SK-N-SH treated with all-trans-retinoic acid at 6 μM for 48 hours (cell line): ENCODE results near the gene OR2H1.

Experiments
- ATAC-seq: fragments of 200-7000 bp; cut with Tn5 transposase; 3 replicates; pipeline ENCODE4 v1.9.1; 2020; ENCODE audit warnings: mild to moderate bottlenecking, moderate library complexity
- ARNTL ChIP-seq: fragments of 450-650 bp; formaldehyde crosslinking; IDR thresholded peaks from 2 replicates; pipeline ENCODE4 v1.5.0; 2020; ENCODE audit warnings: low read depth, mild to moderate bottlenecking, moderate library complexity, borderline replicate concordance
- BACH2 ChIP-seq: fragments of 250-450 bp; sonication (Bioruptor Pico); IDR thresholded peaks from 2 replicates; pipeline ENCODE4 v1.9.0; 2021; ENCODE audit warnings: mild to moderate bottlenecking, borderline replicate concordance
- CSRNP3 ChIP-seq: fragments of 250-450 bp; sonication (Bioruptor Pico); IDR thresholded peaks from 2 replicates; pipeline ENCODE4 v1.5.1; 2021; ENCODE audit warnings: mild to moderate bottlenecking, moderate library complexity
- ESRRG ChIP-seq: fragments of 250-450 bp; sonication (Bioruptor Pico); IDR thresholded peaks from 2 replicates; pipeline ENCODE4 v1.6.1; 2021; ENCODE audit warnings: mild to moderate bottlenecking
- GLIS3 ChIP-seq: fragments of 250-450 bp; sonication (Bioruptor Pico); IDR thresholded peaks from 2 replicates; pipeline ENCODE4 v1.5.0; 2020; ENCODE audit warnings: mild to moderate bottlenecking, moderate library complexity
- ISL1 ChIP-seq: fragments of 250-450 bp; sonication (Bioruptor Pico); IDR thresholded peaks from 2 replicates; pipeline ENCODE4 v2.1.2; 2022; ENCODE audit warnings: mild to moderate bottlenecking, moderate library complexity
- OSR1 ChIP-seq: fragments of 250-450 bp; sonication (Bioruptor Pico); IDR thresholded peaks from 2 replicates; pipeline ENCODE4 v1.8.0; 2022; ENCODE audit warnings: moderate library complexity, mild to moderate bottlenecking, inconsistent platforms
- PATZ1 ChIP-seq: fragments of 250-450 bp; sonication (Bioruptor Pico); IDR thresholded peaks from 2 replicates; pipeline ENCODE4 v1.8.0; 2020; ENCODE audit warnings: mild to moderate bottlenecking, moderate library complexity, borderline replicate concordance
- POU6F1 ChIP-seq: fragments of 250-450 bp; sonication (Bioruptor Pico); IDR thresholded peaks from 2 replicates; pipeline ENCODE4 v1.8.0; 2021; ENCODE audit warnings: low read depth, mild to moderate bottlenecking, moderate library complexity, borderline replicate concordance
- TCF4 ChIP-seq: fragments of 250-450 bp; sonication (Bioruptor Pico); IDR thresholded peaks from 2 replicates; pipeline ENCODE4 v1.8.0; 2021; ENCODE audit warnings: mild to moderate bottlenecking, moderate library complexity, borderline replicate concordance
- TOX ChIP-seq: fragments of 250-450 bp; sonication (Bioruptor Pico); IDR thresholded peaks from 2 replicates; pipeline ENCODE4 v1.8.0; 2021; ENCODE audit warnings: mild to moderate bottlenecking, moderate library complexity, borderline replicate concordance
- ZFP3 ChIP-seq: fragments of 250-450 bp; sonication (Bioruptor Pico); IDR thresholded peaks from 2 replicates; pipeline ENCODE4 v1.5.0; 2020; ENCODE audit warnings: mild to moderate bottlenecking, moderate library complexity
- ZNF565 ChIP-seq: fragments of 450-650 bp; formaldehyde crosslinking; conservative IDR thresholded peaks from 2 replicates; pipeline ENCODE4 v1.5.0; 2020; ENCODE audit warnings: low read depth, mild to moderate bottlenecking, moderate library complexity
- TF ChIP-seq, protein P1 (sequence below): fragments of 250-450 bp; sonication (Bioruptor Pico); IDR thresholded peaks from 2 replicates; pipeline ENCODE4 v1.5.1; 2020; ENCODE audit warnings: low read depth, mild to moderate bottlenecking, moderate library complexity
- TF ChIP-seq, protein P2 (sequence below): fragments of 250-450 bp; sonication (Bioruptor Pico); IDR thresholded peaks from 2 replicates; pipeline ENCODE4 v1.5.0; 2020; ENCODE audit warnings: mild to moderate bottlenecking, moderate library complexity

The OR2H1 gene

DNA sequence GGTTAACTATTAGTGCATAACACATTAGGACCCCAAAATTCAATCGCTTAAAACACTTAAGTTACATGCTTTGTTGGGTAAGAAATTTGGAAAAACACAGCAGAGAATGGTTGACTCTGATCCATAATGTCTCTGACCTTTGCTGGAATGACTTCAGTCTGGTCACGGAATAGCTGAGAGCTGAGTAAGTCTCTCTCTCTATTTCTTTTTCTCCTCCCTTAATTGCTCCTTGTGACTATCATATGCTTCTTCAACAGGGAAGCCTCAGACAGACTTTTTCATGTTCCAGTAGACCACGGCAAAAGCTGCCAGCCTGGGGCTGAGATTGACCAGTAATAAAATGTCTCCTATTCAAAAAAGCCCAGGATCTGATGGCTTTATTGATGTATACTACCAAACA, 37.4 kb upstream of the OR2H1 start (continued):
- TF ChIP-seq PATZ1 (CRISPR knock-in tag) (no peak), BACH2 (no peak), OSR1 (CRISPR knock-in tag) (no peak)
- TF ChIP-seq, protein P1, sequence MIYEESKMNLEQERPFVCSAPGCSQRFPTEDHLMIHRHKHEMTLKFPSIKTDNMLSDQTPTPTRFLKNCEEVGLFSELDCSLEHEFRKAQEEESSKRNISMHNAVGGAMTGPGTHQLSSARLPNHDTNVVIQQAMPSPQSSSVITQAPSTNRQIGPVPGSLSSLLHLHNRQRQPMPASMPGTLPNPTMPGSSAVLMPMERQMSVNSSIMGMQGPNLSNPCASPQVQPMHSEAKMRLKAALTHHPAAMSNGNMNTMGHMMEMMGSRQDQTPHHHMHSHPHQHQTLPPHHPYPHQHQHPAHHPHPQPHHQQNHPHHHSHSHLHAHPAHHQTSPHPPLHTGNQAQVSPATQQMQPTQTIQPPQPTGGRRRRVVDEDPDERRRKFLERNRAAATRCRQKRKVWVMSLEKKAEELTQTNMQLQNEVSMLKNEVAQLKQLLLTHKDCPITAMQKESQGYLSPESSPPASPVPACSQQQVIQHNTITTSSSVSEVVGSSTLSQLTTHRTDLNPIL (CRISPR knock-in tag), result no peak
- TF ChIP-seq, all 23 proteins: peak for 0

DNA sequence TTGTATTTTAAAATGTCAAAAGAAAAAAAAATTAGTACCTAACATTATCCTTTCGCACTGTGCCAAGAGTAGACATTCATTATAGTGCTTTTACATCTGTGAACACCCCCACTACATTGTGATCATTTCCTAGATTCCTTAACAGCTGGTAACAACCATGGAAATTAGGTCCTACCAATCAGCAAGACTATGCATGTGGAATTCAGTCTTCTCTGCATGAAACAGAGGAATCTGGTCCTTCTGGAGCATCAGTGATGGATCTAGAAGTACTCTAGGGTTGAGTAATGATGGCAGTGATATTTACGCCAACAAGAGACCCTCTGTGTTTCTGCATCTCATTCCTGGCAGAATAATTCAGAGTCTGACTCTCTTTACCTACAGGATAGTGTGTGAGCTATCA, 32.8 kb upstream of the OR2H1 start:
- ATAC-seq, result no peak

More for the DNA sequence above, 32.8 kb upstream of the OR2H1 start:
- no peak for TF ChIP-seq PATZ1 (CRISPR knock-in tag)
- TF ChIP-seq, protein P1 (CRISPR knock-in tag), result no peak
- no peak for TF ChIP-seq ZNF565 (CRISPR knock-in tag)
- TF ChIP-seq, protein P2, sequence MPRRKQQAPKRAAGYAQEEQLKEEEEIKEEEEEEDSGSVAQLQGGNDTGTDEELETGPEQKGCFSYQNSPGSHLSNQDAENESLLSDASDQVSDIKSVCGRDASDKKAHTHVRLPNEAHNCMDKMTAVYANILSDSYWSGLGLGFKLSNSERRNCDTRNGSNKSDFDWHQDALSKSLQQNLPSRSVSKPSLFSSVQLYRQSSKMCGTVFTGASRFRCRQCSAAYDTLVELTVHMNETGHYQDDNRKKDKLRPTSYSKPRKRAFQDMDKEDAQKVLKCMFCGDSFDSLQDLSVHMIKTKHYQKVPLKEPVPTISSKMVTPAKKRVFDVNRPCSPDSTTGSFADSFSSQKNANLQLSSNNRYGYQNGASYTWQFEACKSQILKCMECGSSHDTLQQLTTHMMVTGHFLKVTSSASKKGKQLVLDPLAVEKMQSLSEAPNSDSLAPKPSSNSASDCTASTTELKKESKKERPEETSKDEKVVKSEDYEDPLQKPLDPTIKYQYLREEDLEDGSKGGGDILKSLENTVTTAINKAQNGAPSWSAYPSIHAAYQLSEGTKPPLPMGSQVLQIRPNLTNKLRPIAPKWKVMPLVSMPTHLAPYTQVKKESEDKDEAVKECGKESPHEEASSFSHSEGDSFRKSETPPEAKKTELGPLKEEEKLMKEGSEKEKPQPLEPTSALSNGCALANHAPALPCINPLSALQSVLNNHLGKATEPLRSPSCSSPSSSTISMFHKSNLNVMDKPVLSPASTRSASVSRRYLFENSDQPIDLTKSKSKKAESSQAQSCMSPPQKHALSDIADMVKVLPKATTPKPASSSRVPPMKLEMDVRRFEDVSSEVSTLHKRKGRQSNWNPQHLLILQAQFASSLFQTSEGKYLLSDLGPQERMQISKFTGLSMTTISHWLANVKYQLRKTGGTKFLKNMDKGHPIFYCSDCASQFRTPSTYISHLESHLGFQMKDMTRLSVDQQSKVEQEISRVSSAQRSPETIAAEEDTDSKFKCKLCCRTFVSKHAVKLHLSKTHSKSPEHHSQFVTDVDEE (CRISPR knock-in tag), result no peak
- no peak for TF ChIP-seq ZFP3
- TF ChIP-seq TCF4, result no peak
- no peak for TF ChIP-seq ESRRG (CRISPR knock-in tag)
- no peak for TF ChIP-seq OSR1 (CRISPR knock-in tag)
- no peak for TF ChIP-seq ARNTL (CRISPR knock-in tag)
- no peak for TF ChIP-seq ISL1
- no peak for TF ChIP-seq CSRNP3 (CRISPR knock-in tag)
- no peak for TF ChIP-seq POU6F1 (CRISPR knock-in tag)
- no peak for TF ChIP-seq TOX (CRISPR knock-in tag)
- no peak for TF ChIP-seq GLIS3 (CRISPR knock-in tag)
